Measurements from ENCODE around the gene RGS3.

- TF ChIP-seq CTCF (conservative IDR thresholded peaks at IDR 0.05; ENCODE audit: low read length) (no peak), EZH2phosphoT487 (IDR thresholded peaks at IDR 0.05; ENCODE audit: borderline replicate concordance, low read depth, low read length) (no peak)
Measured at GRCh38 chr9:113538131-113538530, 74.6 kb downstream of the RGS3 start.
